Prostate gland (tissue), 2 donors: ENCODE measurements around the gene TOM1L2.

Source experiments
- CTCF ChIP-seq, 4 experiments: fragments of 200-600 bp in 2 of 4; fragments of 450-650 bp in 2 of 4; sonication (generic) in 2 of 4; IDR thresholded peaks; 1 replicate in 3 of 4; 2 replicates in 1 of 4; pipeline ENCODE4 v1.5.1; 2016 to 2019; ENCODE audit warnings: antibody characterized with exemption in 4 of 4, mild to moderate bottlenecking in 2 of 4, moderate library complexity in 2 of 4
- POLR2A ChIP-seq: fragments of 450-650 bp; IDR thresholded peaks from one replicate; pipeline ENCODE4 v1.6.1; 2016; ENCODE audit warnings: antibody characterized with exemption, mild to moderate bottlenecking

GRCh38 chr17:17808706-17809432 is 163.3 kb downstream of the TOM1L2 start:
- no peak for TF ChIP-seq CTCF (IDR thresholded peaks at IDR 0.05)
- no peak for TF ChIP-seq POLR2A
